Neural progenitor cell (in vitro differentiated cells): ENCODE measurements around the gene FUCA2. TPM values are rescaled to one million over a fixed set of nuclear protein-coding genes. Genes with fewer than 3 reads are reported as not detected.

Experiments
- DNase-seq: peaks from one replicate; pipeline ENCODE4 v3.0.0-alpha.2; 2016; ENCODE audit warnings: low spot score
- H2AFZ ChIP-seq: fragments of 200-600 bp; sonication (generic); replicated peaks from 2 replicates; pipeline ENCODE4 v1.6.1; 2016; ENCODE audit warnings: antibody characterized with exemption
- H3F3A ChIP-seq: fragments of 200-600 bp; sonication (generic); 2 replicates; pipeline ENCODE4 v1.6.1; 2016; ENCODE audit warnings: antibody characterized with exemption, low read depth
- H3K27ac ChIP-seq: fragments of 200-600 bp; sonication (generic); 2 replicates; pipeline ENCODE4 v1.5.1; 2016; ENCODE audit warnings: mild to moderate bottlenecking
- H3K27me3 ChIP-seq: fragments of 200-600 bp; sonication (generic); 2 replicates; pipeline ENCODE4 v1.6.1; 2016; ENCODE audit warnings: mild to moderate bottlenecking, moderate library complexity
- H3K36me3 ChIP-seq: fragments of 200-600 bp; sonication (generic); 2 replicates; pipeline ENCODE4 v1.5.1; 2016
- H3K4me1 ChIP-seq: fragments of 200-600 bp; sonication (generic); 2 replicates; pipeline ENCODE4 v1.6.1; 2016; ENCODE audit warnings: mixed run types
- H3K4me2 ChIP-seq: fragments of 200-600 bp; sonication (generic); 2 replicates; pipeline ENCODE4 v1.6.1; 2016
- H3K4me3 ChIP-seq: fragments of 200-600 bp; sonication (generic); 2 replicates; pipeline ENCODE4 v1.5.1; 2016
- H3K79me2 ChIP-seq: fragments of 200-600 bp; sonication (generic); 2 replicates; pipeline ENCODE4 v1.6.1; 2016; ENCODE audit warnings: low read depth
- H3K9ac ChIP-seq: fragments of 200-600 bp; sonication (generic); 2 replicates; pipeline ENCODE4 v1.6.1; 2016
- H3K9me3 ChIP-seq: fragments of 200-600 bp; sonication (generic); 2 replicates; pipeline ENCODE4 v1.5.1; 2016; ENCODE audit warnings: low read depth
- H4K20me1 ChIP-seq: fragments of 200-600 bp; sonication (generic); 2 replicates; pipeline ENCODE4 v1.6.1; 2016; ENCODE audit warnings: low read depth
- H3K27ac Mint-ChIP-seq: 3 replicates; pipeline ENCODE4 v1.8.0; 2021; ENCODE audit warnings: mixed read lengths
- H3K27me3 Mint-ChIP-seq: 2 replicates; pipeline ENCODE4 v1.8.0; 2022; ENCODE audit warnings: low read depth, mild to moderate bottlenecking, inconsistent platforms, moderate library complexity, mixed read lengths; ENCODE audit not compliant: insufficient read depth
- H3K36me3 Mint-ChIP-seq: 3 replicates; pipeline ENCODE4 v1.8.0; 2021; ENCODE audit warnings: mixed read lengths
- H3K4me1 Mint-ChIP-seq: 3 replicates; pipeline ENCODE4 v1.8.0; 2021; ENCODE audit warnings: mixed read lengths
- H3K4me3 Mint-ChIP-seq: 3 replicates; pipeline ENCODE4 v1.8.0; 2021; ENCODE audit warnings: mild to moderate bottlenecking, moderate library complexity, mixed read lengths
- H3K9me3 Mint-ChIP-seq: 3 replicates; pipeline ENCODE4 v1.8.0; 2020; ENCODE audit warnings: mixed read lengths
- EZH2 ChIP-seq: fragments of 200-600 bp; sonication (generic); IDR thresholded peaks from 2 replicates; pipeline ENCODE4 v1.6.1; 2017; ENCODE audit warnings: antibody characterized with exemption, mild to moderate bottlenecking, moderate library complexity
- EZH2phosphoT487 ChIP-seq: fragments of 200-600 bp; sonication (generic); IDR thresholded peaks from 2 replicates; pipeline ENCODE4 v1.6.1; 2017; ENCODE audit warnings: antibody characterized with exemption
- total RNA-seq: library from RNA; depleted of rRNA; stranded (reverse); fragments of >200 nt; gene quantifications from 2 replicates; pipeline ENCODE4 v1.2.3, GENCODE V29; 2015; ENCODE audit warnings: low replicate concordance
- TF ChIP-seq, protein P1 (sequence below): fragments of 200-600 bp; sonication (generic); IDR thresholded peaks from 2 replicates; pipeline ENCODE4 v1.5.1; 2017; ENCODE audit warnings: antibody characterized with exemption, mild to moderate bottlenecking

Gene FUCA2
- total RNA-seq, 1 donor from 2014 or later: 37.4 TPM

DNA sequence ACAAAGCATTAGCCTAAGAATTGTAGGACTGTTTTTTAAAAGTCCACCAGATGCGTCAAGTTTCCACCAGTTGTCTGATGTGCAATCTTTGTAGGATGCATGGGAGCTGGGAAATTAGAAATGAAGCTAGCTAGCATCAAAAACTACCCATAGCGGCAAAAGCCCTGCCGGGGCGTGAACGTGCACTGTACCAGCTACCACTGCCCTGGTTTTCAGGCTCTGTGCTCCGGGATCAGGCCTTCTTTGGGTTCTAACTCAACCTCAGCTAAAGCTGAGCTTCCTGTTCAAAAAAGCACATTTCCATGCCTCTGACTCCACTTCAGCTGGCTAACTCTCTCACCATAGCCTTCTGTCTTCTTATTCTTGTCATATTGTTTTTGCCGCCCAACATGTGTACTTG, 26.9 kb upstream of the FUCA2 start:
- H3K4me3 ChIP-seq: no peak overlapping the region
- H3K27me3 Mint-ChIP-seq: peaks cover 14% of the 10 kb centered on the region
- H3K36me3 ChIP-seq: no peaks in the 10 kb centered on the region
- peaks cover 16% of the 10 kb centered on the region for H3F3A ChIP-seq
- H3K9me3 ChIP-seq: no peaks in the 10 kb centered on the region
- no peak overlapping the region for H3K27ac ChIP-seq
- no peak overlapping the region for H2AFZ ChIP-seq
- no peaks in the 10 kb centered on the region for H3K9me3 Mint-ChIP-seq
- H3K27me3 ChIP-seq: peaks cover 61% of the 10 kb centered on the region
- H3K79me2 ChIP-seq: no peaks in the 10 kb centered on the region
- no peaks in the 10 kb centered on the region for H3K36me3 Mint-ChIP-seq
- H3K4me3 Mint-ChIP-seq: peak overlapping the region; percentile 89
- no peaks in the 10 kb centered on the region for H4K20me1 ChIP-seq
- H3K4me1 ChIP-seq: no peaks in the 10 kb centered on the region
- peaks cover 23% of the 10 kb centered on the region for H3K4me1 Mint-ChIP-seq
- H3K9ac ChIP-seq: no peak overlapping the region
- DNase-seq: no peak
- peak overlapping the region; percentile 57 for H3K27ac Mint-ChIP-seq
- H3K4me2 ChIP-seq: no peak overlapping the region
- TF ChIP-seq, protein P1, sequence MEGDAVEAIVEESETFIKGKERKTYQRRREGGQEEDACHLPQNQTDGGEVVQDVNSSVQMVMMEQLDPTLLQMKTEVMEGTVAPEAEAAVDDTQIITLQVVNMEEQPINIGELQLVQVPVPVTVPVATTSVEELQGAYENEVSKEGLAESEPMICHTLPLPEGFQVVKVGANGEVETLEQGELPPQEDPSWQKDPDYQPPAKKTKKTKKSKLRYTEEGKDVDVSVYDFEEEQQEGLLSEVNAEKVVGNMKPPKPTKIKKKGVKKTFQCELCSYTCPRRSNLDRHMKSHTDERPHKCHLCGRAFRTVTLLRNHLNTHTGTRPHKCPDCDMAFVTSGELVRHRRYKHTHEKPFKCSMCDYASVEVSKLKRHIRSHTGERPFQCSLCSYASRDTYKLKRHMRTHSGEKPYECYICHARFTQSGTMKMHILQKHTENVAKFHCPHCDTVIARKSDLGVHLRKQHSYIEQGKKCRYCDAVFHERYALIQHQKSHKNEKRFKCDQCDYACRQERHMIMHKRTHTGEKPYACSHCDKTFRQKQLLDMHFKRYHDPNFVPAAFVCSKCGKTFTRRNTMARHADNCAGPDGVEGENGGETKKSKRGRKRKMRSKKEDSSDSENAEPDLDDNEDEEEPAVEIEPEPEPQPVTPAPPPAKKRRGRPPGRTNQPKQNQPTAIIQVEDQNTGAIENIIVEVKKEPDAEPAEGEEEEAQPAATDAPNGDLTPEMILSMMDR: no peak
- TF ChIP-seq EZH2: no peak
- TF ChIP-seq EZH2phosphoT487: no peak

DNA sequence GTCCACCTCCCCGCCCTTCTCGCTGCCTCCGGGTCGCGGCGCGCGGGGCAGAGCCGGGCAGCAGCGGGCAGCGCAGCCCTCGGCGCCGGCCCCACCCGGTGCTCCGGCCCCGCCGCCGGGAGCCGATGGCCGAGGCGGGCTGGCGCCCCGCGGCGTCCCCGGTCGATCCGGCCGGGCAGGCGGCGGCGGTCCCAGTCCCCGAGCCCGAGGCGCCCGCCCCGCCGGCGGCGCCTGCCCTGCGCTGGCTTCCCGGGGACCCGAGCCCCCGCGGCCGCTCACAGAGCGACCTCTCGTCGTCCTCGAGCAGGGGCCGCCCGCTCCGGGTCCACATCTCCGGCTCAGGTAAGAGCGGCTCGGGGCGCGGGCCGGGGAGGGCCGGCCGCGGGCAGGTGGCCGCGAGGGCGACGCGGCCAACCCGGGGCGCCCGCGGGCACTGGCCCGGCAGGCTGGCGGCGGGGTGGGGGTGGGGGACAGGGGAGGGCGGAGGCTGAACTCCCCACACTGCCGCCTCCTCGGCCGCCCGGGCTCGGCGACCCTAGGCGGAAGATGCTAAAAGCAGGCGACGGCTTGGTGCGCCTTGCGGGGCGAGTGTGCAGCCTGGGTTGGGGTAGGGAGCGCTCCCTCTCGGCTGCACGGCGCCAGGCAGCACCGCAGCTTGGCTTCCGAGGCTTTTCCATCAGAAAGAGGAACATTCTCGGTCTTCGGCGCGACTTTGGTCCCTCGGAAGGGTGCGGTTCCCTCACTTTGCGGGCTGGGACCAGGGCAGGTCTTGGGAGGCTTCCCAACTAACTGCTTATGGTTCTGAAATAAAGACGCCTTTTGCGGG, 25.6 kb upstream of the FUCA2 start:
- H3K36me3 ChIP-seq: no peaks in the 10 kb centered on the region
- no peak overlapping the region for H3K9ac ChIP-seq
- Mint-ChIP-seq H3K9me3 (no peaks in the 10 kb centered on the region), H3K4me1 (peaks cover 22% of the 10 kb centered on the region), H3K36me3 (no peaks in the 10 kb centered on the region), H3K27me3 (peaks cover 14% of the 10 kb centered on the region), H3K4me3 (peak overlapping the region; percentile 89), H3K27ac (no peak overlapping the region)
- no peaks in the 10 kb centered on the region for H3K4me1 ChIP-seq
- no peaks in the 10 kb centered on the region for H4K20me1 ChIP-seq
- no peaks in the 10 kb centered on the region for H3K9me3 ChIP-seq
- peak overlapping the region; percentile 58 for H3K4me3 ChIP-seq
- peak overlapping the region; percentile 84 for H3K4me2 ChIP-seq
- peaks cover 73% of the 10 kb centered on the region for H3K27me3 ChIP-seq
- no peaks in the 10 kb centered on the region for H3K79me2 ChIP-seq
- H3K27ac ChIP-seq: no peak overlapping the region
- H3F3A ChIP-seq: peaks cover 16% of the 10 kb centered on the region
- DNase-seq: peak; percentile 83
- H2AFZ ChIP-seq: peak overlapping the region; percentile 90
- no peak for TF ChIP-seq EZH2phosphoT487
- TF ChIP-seq, protein P1: peak; percentile 51

DNA sequence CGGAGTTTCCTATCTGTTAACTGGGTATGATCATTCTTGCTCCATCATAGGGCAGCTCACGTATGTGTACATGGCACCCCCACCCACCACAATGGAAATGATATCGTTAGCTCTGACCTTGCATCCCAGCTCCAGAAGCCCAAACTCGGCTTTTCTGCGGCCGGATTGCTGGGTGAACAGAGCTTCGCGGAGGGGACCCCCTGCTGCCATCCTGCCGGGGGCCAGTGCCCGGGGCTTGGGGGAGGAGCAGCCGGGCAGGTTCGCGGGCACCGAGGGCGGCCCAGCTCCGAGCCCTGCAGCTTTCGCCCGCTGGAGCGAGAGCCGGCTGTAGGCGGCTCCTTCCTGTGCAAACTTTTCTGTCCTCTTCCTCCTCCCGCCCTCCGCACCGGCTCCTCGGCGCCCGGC, 24.9 kb upstream of the FUCA2 start:
- Histone ChIP-seq H3K9me3 (no peaks in the 10 kb centered on the region), H3K4me2 (peak overlapping the region; percentile 84), H3K4me1 (no peaks in the 10 kb centered on the region), H3K36me3 (no peaks in the 10 kb centered on the region), H3K79me2 (no peaks in the 10 kb centered on the region), H3K27ac (no peak overlapping the region), H3K4me3 (peak overlapping the region; percentile 58), H3K9ac (no peak overlapping the region), H2AFZ (peak overlapping the region; percentile 89), H3K27me3 (peaks cover 73% of the 10 kb centered on the region), H4K20me1 (no peaks in the 10 kb centered on the region), H3F3A (peaks cover 16% of the 10 kb centered on the region)
- Mint-ChIP-seq H3K27ac (peak overlapping the region; percentile 84), H3K27me3 (peaks cover 14% of the 10 kb centered on the region), H3K4me3 (peak overlapping the region; percentile 86), H3K36me3 (no peaks in the 10 kb centered on the region), H3K9me3 (no peaks in the 10 kb centered on the region), H3K4me1 (peaks cover 22% of the 10 kb centered on the region)
- TF ChIP-seq EZH2phosphoT487: no peak
- peak; percentile 4 for TF ChIP-seq EZH2
- DNase-seq: no peak

DNA sequence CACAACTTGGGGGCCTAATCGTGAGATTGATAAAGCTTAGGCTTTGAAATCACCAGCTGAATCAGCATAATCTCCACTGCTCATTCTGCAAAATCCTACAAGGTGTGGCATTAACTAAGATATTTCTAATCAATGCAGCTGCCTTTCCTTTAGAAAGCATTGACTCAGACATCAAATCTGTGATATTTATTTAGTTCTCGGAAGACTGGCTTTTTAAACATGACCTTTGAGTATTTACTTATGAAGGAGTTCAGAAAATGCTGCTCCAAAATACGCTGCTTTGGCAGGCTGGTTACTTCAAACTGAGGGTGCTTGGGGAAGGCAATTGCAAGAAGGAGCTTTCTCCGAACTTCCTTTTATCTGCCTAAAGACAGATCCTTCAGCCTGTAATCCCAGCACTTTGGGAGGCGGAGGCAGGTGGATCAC, 23.7 kb upstream of the FUCA2 start:
- Mint-ChIP-seq H3K9me3 (no peaks in the 10 kb centered on the region), H3K4me3 (peak overlapping the region; percentile 86), H3K27me3 (peaks cover 14% of the 10 kb centered on the region), H3K4me1 (peaks cover 22% of the 10 kb centered on the region), H3K27ac (no peak overlapping the region), H3K36me3 (no peaks in the 10 kb centered on the region)
- Histone ChIP-seq H3F3A (peaks cover 16% of the 10 kb centered on the region), H3K4me2 (no peak overlapping the region), H3K27ac (no peak overlapping the region), H3K79me2 (no peaks in the 10 kb centered on the region), H3K9ac (no peak overlapping the region), H3K36me3 (no peaks in the 10 kb centered on the region), H3K27me3 (peaks cover 72% of the 10 kb centered on the region), H3K9me3 (no peaks in the 10 kb centered on the region), H3K4me3 (no peak overlapping the region), H2AFZ (no peak overlapping the region), H4K20me1 (no peaks in the 10 kb centered on the region), H3K4me1 (no peaks in the 10 kb centered on the region)
- no peak for TF ChIP-seq EZH2phosphoT487
- DNase-seq: no peak
